HK-2 (cell line): Measurements from ENCODE around the gene YPEL2.

ENCODE experiments used
- DNase-seq: peaks from one replicate; pipeline ENCODE4 v3.0.0-alpha.2; 2018; ENCODE audit not compliant: unreplicated experiment

Gene YPEL2

GRCh38 chr17:59431601-59432000 is 100.1 kb downstream of the YPEL2 start:
- no peak for DNase-seq

- DNase-seq = no peak
Observed at GRCh38 chr17:59432657-59433056, 101.2 kb downstream of the YPEL2 start.

GRCh38 chr17:59433586-59433985 is 102.1 kb downstream of the YPEL2 start:
- DNase-seq = no peak

- no peak for DNase-seq
Observed at GRCh38 chr17:59434429-59434828, 103.0 kb downstream of the YPEL2 start.

- no peak for DNase-seq
Observed at GRCh38 chr17:59435238-59435637, 103.8 kb downstream of the YPEL2 start.

- no peak for DNase-seq
Observed at GRCh38 chr17:59436900-59437299, 105.4 kb downstream of the YPEL2 start.

DNA sequence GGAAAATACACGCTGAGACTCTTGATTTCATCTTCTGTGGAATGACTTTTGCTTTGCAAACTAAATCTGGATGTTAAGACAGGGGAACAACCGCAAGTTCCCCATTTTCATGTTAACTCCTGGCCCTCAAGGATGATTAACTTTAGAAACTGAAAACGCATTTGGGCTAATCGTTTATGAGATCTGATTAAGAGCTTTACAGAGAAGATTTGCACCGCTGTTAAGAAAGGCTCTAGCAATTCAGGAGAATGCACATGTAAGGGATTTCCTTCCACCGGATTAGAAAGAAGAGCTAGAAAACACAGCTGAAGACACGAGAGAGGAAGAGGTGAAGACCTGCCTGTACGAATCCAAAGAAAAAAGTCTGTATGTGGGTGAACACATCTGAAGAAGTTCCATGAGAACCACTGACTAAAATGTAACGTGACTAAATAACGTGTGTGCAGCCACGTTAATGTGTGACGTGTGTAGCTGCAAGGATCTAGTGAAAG is 106.4 kb downstream of the YPEL2 start:
- no peak for DNase-seq

DNA sequence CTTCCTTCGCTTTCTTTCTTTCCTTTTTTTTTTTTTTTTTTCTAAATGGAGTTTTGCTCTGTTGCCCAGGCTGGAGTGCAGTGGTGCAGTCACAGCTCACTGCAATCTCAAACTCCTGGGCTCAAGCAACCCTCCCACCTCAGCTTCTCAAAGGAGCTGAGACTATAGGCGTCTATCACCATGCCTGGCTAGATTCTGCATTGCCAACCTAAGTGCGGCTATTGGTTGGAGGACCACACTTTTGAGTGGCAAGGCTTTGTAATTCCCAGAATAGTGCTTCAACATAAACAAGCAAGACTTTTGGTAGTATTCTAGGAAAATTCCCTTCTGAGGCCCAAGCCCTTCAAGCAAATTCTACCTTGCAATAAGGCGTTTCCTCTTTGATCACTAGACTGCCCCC is 107.8 kb downstream of the YPEL2 start:
- DNase-seq = no peak

DNA sequence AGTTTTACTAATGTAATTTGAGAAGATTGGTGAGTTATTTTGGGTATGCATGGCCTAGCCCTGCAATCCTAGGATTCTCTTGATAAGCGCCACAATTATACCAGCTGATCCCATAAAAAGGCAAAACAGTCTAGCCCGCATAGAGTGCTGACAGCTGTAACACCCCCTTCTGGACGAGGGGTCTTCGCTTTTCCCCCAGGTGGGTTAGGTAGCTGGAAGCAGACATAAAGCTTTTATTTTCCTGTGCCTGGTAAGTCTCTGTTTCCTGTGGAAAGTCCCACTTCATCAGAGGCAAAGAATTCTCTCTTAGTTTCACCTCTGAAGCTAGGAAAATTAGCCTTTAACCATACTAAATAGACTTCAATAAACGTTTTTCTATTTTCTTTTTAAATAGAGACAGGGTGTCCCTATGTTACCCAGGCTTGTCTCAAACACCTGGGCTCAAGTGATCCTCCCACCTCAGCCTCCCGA is 108.3 kb downstream of the YPEL2 start:
- DNase-seq = no peak

DNA sequence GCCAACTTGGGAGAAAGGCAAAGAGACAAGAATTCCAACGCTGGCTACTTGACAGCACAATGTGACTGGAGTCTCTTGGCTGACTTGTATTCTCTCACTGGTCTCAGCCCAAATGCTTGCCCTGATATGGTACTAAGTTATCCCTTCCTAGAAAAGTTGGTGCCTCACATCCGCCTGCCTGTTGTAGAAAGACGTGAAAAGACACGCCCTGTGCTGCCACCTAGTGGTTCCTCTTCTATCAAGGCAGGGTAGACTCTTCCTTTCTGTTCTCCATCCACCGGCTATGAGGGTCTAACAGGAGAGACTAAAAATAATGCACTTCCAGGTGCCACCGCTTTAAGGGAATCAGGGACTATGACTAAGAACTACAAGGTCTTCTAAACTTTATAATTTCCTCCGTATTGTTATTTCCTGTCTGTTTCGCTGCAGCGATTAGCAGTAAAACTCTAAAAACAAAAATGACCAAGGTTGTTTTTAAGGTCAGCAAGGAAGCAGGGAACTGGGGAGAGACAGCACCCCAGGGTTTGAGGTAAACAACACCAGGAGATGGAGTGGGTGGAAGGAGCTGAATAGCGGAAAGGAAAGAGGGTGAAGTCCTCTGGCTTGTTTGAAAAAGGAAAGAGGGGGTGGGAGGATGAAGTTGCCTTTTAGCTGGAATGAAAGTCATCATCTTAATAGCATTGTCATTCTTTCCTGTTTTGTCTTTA is 109.5 kb downstream of the YPEL2 start:
- peak; percentile 82 for DNase-seq

DNA sequence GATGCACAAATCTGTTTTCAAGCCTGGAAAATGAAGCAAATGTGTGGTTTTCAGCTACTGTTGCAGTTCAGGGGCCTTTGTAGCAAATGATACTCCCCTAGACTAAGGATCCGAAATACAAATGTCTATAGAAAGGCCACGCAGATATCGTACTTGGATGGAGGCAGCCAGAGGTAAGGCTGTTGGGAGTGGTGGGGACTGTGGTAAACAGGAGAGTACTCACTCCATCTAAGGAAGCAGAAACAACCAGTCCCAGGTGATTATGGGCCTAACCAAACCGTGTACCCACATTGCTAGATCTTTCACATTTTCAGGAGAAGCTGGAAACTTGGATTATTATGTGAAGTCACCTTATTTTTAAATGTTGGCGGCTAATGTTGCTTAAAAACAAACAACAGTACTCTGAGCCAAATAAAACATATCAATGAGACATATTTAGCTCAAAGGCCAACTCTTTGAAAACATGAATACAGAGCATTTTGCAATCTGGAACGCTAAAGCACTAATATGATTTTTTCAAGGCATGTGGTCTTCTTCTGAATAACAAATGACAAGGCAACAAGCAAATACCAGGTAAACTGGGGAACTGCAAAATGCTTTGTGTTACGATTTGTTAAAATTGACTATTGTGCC is 110.1 kb downstream of the YPEL2 start:
- no peak for DNase-seq

GRCh38 chr17:59443106-59443505 is 111.7 kb downstream of the YPEL2 start:
- no peak for DNase-seq
